PC-3 (cell line): ENCODE data around the gene GFOD1. TPM values are rescaled to one million over a fixed set of nuclear protein-coding genes. Genes with fewer than 3 reads are reported as not detected.

Experiments used
- ATAC-seq: fragments of 200-7000 bp; cut with Tn5 transposase; 2 replicates; pipeline ENCODE4 v1.9.1; 2020; ENCODE audit warnings: mild to moderate bottlenecking, moderate library complexity
- BruUV-seq: library from RNA; stranded (reverse); fragments of 400-500 nt; replicated peaks from 2 replicates; lab custom pipeline; 2021; lab: Mats Ljungman, UMichigan
- CTCF ChIA-PET: fragments of 300-600 bp; sonication (Branson Sonifier 250); formaldehyde crosslinking; loops from one replicate; lab custom pipeline; 2022; ENCODE audit warnings: antibody characterized with exemption; lab: Charles Lee
- POLR2A ChIA-PET: fragments of 300-600 bp; sonication (Branson Sonifier 250); formaldehyde crosslinking; loops from one replicate; lab custom pipeline; 2022; ENCODE audit warnings: antibody characterized with exemption; ENCODE audit not compliant: unreplicated experiment; lab: Charles Lee
- DNase-seq: peaks from one replicate; pipeline ENCODE4 v3.0.0-alpha.2; 2015
- H2AFZ ChIP-seq: fragments of 300-600 bp; sonication (generic); 2 replicates; pipeline ENCODE4 v1.6.0; 2016; ENCODE audit warnings: antibody characterized with exemption, low read length
- H3F3A ChIP-seq: fragments of 300-600 bp; sonication (generic); one replicate; pipeline ENCODE4 v1.6.0; 2017; ENCODE audit warnings: antibody characterized with exemption, low read length, control low read depth, mild to moderate bottlenecking; ENCODE audit not compliant: unreplicated experiment
- H3K27ac ChIP-seq: fragments of 300-600 bp; sonication (generic); 2 replicates; pipeline ENCODE4 v1.5.1; 2016; ENCODE audit warnings: mild to moderate bottlenecking, low read length
- H3K27me3 ChIP-seq: fragments of 300-600 bp; sonication (generic); 2 replicates; pipeline ENCODE4 v1.6.1; 2016; ENCODE audit warnings: low read length, mixed read lengths
- H3K36me3 ChIP-seq: fragments of 300-600 bp; sonication (generic); 2 replicates; pipeline ENCODE4 v1.6.1; 2016; ENCODE audit warnings: low read depth, mixed run types, low read length, mixed read lengths
- H3K4me1 ChIP-seq: fragments of 300-600 bp; sonication (generic); 2 replicates; pipeline ENCODE4 v1.5.1; 2016; ENCODE audit warnings: low read length; ENCODE audit not compliant: insufficient read depth
- H3K4me2 ChIP-seq: fragments of 300-600 bp; sonication (generic); 2 replicates; pipeline ENCODE4 v1.6.0; 2016; ENCODE audit warnings: low read length
- H3K4me3 ChIP-seq: fragments of 300-600 bp; sonication (generic); 2 replicates; pipeline ENCODE4 v1.5.1; 2016; ENCODE audit warnings: mild to moderate bottlenecking, low read length, mixed read lengths
- H3K79me2 ChIP-seq: fragments of 300-600 bp; sonication (generic); 2 replicates; pipeline ENCODE4 v1.6.1; 2017; ENCODE audit warnings: low read length, mixed read lengths
- H3K9ac ChIP-seq: fragments of 300-600 bp; sonication (generic); 2 replicates; pipeline ENCODE4 v1.6.0; 2016; ENCODE audit warnings: mild to moderate bottlenecking, low read length
- H3K9me2 ChIP-seq: fragments of 300-600 bp; sonication (generic); replicated peaks from 2 replicates; pipeline ENCODE4 v1.6.1; 2016; ENCODE audit warnings: mixed run types, low read length, mixed read lengths
- H3K9me3 ChIP-seq: fragments of 300-600 bp; sonication (generic); 2 replicates; pipeline ENCODE4 v1.6.1; 2016; ENCODE audit warnings: low read length, mixed read lengths
- H4K20me1 ChIP-seq: fragments of 300-600 bp; sonication (generic); 2 replicates; pipeline ENCODE4 v1.6.1; 2016; ENCODE audit warnings: low read length, mixed read lengths
- EZH2 ChIP-seq: fragments of 300-600 bp; sonication (generic); IDR thresholded peaks from one replicate; pipeline ENCODE4 v1.6.1; 2017; ENCODE audit warnings: antibody characterized with exemption, mild to moderate bottlenecking, low read length; ENCODE audit not compliant: unreplicated experiment
- EZH2phosphoT487 ChIP-seq: fragments of 300-600 bp; sonication (generic); IDR thresholded peaks from 2 replicates; pipeline ENCODE4 v1.6.1; 2018; ENCODE audit warnings: mild to moderate bottlenecking, antibody characterized with exemption, low read length, borderline replicate concordance
- intact Hi-C: fragments of 100-400 bp; cut with micrococcal nuclease; formaldehyde crosslinking; loops from 2 replicates; pipeline ENCODE4 v1.9.0; 2023
- total RNA-seq: library from RNA; depleted of rRNA; stranded (reverse); fragments of >200 nt; gene quantifications from 2 replicates; pipeline ENCODE4 v1.2.3, GENCODE V29; 2014
- TF ChIP-seq, protein P1 (sequence below): fragments of 300-600 bp; sonication (generic); conservative IDR thresholded peaks from 2 replicates; pipeline ENCODE4 v1.5.1; 2017; ENCODE audit warnings: antibody characterized with exemption, low read depth, mild to moderate bottlenecking, low read length

GFOD1 gene
- total RNA-seq, 1 experiment from 2014 or later = 16.0 TPM

DNA sequence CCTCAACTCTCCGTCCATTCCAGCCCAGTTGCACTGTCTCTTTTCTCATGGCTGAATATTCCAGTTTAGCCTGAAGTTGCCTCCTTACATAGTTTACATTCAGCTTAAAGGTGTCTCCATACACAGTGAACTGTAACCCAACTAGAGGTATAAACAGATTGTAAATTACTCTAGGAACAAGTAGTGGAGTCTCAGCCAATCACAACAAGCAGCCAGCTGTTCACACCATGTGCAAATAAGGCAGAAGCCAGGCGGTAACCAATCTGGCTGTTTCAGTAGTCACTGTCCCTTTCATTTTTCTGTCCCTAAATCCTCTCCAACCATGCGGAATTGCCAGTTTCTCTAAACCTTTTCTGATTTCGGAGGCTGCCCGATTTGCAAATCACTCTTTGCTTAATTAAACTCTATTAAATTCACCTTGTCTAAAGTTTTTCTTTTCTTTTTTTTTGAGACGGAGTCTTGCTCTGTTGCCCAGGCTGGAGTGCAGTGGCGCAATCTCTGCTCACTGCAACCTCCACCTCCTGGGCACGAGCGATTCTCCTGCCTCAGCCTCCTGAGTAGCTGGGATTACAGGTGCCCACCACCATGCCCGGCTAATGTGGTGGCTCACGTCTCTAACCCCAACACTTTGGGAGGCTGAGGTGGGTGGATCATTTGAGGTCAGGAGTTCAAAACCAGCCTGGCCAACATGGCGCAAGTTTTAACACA, 37.6 kb upstream of the GFOD1 start:
- Histone ChIP-seq H3K9me2 (no peaks in the 10 kb centered on the region), H3K79me2 (no peaks in the 10 kb centered on the region), H3K4me2 (no peak overlapping the region), H3K4me1 (peaks cover 15% of the 10 kb centered on the region), H3K27me3 (no peaks in the 10 kb centered on the region), H2AFZ (no peak overlapping the region), H3F3A (no peaks in the 10 kb centered on the region), H3K9me3 (no peaks in the 10 kb centered on the region), H3K36me3 (no peaks in the 10 kb centered on the region), H4K20me1 (no peaks in the 10 kb centered on the region), H3K4me3 (no peak overlapping the region), H3K27ac (no peak overlapping the region), H3K9ac (no peak overlapping the region)
- POLR2A ChIA-PET = no interaction called here
- intact Hi-C loops = no loop called here
- no peak for TF ChIP-seq EZH2phosphoT487
- TF ChIP-seq, protein P1, sequence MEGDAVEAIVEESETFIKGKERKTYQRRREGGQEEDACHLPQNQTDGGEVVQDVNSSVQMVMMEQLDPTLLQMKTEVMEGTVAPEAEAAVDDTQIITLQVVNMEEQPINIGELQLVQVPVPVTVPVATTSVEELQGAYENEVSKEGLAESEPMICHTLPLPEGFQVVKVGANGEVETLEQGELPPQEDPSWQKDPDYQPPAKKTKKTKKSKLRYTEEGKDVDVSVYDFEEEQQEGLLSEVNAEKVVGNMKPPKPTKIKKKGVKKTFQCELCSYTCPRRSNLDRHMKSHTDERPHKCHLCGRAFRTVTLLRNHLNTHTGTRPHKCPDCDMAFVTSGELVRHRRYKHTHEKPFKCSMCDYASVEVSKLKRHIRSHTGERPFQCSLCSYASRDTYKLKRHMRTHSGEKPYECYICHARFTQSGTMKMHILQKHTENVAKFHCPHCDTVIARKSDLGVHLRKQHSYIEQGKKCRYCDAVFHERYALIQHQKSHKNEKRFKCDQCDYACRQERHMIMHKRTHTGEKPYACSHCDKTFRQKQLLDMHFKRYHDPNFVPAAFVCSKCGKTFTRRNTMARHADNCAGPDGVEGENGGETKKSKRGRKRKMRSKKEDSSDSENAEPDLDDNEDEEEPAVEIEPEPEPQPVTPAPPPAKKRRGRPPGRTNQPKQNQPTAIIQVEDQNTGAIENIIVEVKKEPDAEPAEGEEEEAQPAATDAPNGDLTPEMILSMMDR = no peak
- no peak for TF ChIP-seq EZH2
- DNase-seq (no peak), ATAC-seq (no peak)
- CTCF ChIA-PET = no interaction called here
- no TSS peak for BruUV-seq

DNA sequence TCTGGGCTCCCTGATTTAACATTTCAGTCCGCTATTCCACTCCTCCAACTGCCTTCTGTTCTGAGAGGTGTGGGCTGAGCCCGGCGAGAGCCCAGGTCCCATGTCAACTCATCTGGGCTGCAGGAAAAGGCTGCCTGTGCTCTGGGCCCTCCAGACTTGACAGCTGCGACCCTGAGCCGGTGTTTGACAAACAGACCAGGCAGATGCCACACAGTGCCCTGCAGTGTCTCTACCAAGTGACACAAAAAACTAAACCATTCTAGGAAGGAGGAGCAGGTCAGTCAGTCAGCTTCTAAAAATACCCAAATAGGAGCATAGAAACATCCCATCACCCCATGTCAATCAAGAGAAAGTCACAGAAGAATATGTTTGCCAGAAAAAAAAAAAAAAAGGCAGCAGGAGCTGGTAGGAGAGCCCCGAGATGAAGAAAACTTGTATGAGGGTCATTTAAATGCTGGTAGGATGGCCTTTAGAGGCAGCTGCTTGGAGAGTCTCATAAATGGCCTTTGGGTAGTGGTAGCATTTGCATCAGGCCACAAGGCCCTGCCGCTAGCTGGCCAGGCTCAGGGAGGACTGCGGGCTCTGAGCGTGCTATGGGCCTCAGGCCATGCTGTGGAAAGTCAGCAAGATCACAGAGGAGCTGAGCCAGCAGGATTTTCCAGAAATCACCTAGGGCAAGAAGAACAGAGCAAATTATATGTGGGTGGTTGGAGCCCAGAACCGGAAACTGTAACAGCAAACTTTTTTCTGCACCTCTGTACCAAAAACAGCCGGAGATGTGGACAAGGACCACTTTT, 36.6 kb upstream of the GFOD1 start:
- no peaks in the 10 kb centered on the region for H3K9me2 ChIP-seq
- H3K9ac ChIP-seq = no peak overlapping the region
- no TSS peak for BruUV-seq
- no peaks in the 10 kb centered on the region for H4K20me1 ChIP-seq
- ATAC-seq = no peak
- peaks cover 15% of the 10 kb centered on the region for H3K4me1 ChIP-seq
- intact Hi-C loops = no loop called here
- no peaks in the 10 kb centered on the region for H3K9me3 ChIP-seq
- TF ChIP-seq, protein P1 = no peak
- TF ChIP-seq EZH2phosphoT487 (no peak), EZH2 (no peak)
- no peak overlapping the region for H3K4me2 ChIP-seq
- DNase-seq = no peak
- H3K79me2 ChIP-seq = no peaks in the 10 kb centered on the region
- H3F3A ChIP-seq = no peaks in the 10 kb centered on the region
- no peaks in the 10 kb centered on the region for H3K36me3 ChIP-seq
- H3K27me3 ChIP-seq = no peaks in the 10 kb centered on the region
- CTCF ChIA-PET = no interaction called here
- POLR2A ChIA-PET = no interaction called here
- H3K27ac ChIP-seq = no peak overlapping the region
- no peak overlapping the region for H3K4me3 ChIP-seq
- no peak overlapping the region for H2AFZ ChIP-seq

DNA sequence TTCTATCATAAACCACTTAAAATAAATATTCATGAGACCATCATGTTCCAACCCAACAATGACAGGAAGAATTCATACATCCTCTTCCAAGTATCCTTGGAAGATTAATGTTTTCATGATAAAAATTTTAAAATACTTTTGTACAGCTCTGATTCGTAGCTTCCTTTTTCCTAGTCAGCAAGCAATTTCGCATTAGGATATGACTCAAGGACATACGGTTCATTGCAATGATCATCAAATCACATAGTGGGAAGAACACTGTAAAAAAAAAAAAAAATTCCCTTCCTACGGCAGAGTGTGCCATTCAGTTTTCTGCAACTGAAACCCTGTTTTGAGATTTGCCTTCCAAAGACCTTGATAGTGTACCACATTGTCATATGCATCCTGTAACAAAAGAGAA, 35.3 kb upstream of the GFOD1 start:
- 0 out of 2 replicates have a peak overlapping the region, but pooled peaks have one; percentile 8 for H3K27ac ChIP-seq
- POLR2A ChIA-PET = interaction anchor here (0.6 to 0.7 kb wide), 2 partner anchors 11 to 102 kb away, joined by 3 to 9 read pairs; no protein-coding TSS in a partner anchor

More for the DNA sequence above, 35.3 kb upstream of the GFOD1 start:
- Histone ChIP-seq H3K4me1 (peaks cover 18% of the 10 kb centered on the region), H3F3A (no peaks in the 10 kb centered on the region), H3K79me2 (no peaks in the 10 kb centered on the region), H3K27me3 (no peaks in the 10 kb centered on the region), H3K4me3 (no peak overlapping the region), H3K9ac (no peak overlapping the region), H2AFZ (no peak overlapping the region), H4K20me1 (no peaks in the 10 kb centered on the region), H3K4me2 (peak overlapping the region; percentile 47), H3K36me3 (no peaks in the 10 kb centered on the region), H3K9me2 (no peaks in the 10 kb centered on the region), H3K9me3 (no peaks in the 10 kb centered on the region)
- TF ChIP-seq EZH2phosphoT487 = no peak
- TF ChIP-seq, protein P1 = no peak
- TF ChIP-seq EZH2 = no peak
- BruUV-seq = no TSS peak
- ATAC-seq (peak; percentile 86), DNase-seq (peak; percentile 76)
- CTCF ChIA-PET = no interaction called here
- intact Hi-C loops = no loop called here
